Astrocyte of the cerebellum (primary cell): ENCODE results near the gene ABCE1.

Experiments used
- DNase-seq: peaks from one replicate; pipeline ENCODE4 v3.0.0-alpha.2; 2011; ENCODE audit warnings: low read depth
- H3K4me3 ChIP-seq: 2 replicates; pipeline ENCODE4 v1.5.1; 2011; ENCODE audit warnings: mild to moderate bottlenecking, low read depth, low read length, moderate library complexity
- in situ Hi-C: cut with HindIII; loops from 2 replicates; pipeline ENCODE4 v1.10.0; 2017; ENCODE audit warnings: low sequenced_read_pairs
- TF ChIP-seq, protein P1 (sequence below): IDR thresholded peaks from 2 replicates; pipeline ENCODE4 v1.5.1; 2012; ENCODE audit warnings: low read length, low read depth, moderate library complexity, mild to moderate bottlenecking; ENCODE audit errors: missing control alignments

The ABCE1 gene

GRCh38 chr4:145097821-145098674 is at the start of gene ABCE1, which contains the start of gene ANAPC10:
ABCE1 (plus strand) TSS chr4:145098311; CDS start chr4:145104413, 6,102 bp downstream.
ANAPC10 (minus strand) TSS chr4:145098196; CDS start chr4:145096099, 2,097 bp downstream.
- TF ChIP-seq, protein P1, sequence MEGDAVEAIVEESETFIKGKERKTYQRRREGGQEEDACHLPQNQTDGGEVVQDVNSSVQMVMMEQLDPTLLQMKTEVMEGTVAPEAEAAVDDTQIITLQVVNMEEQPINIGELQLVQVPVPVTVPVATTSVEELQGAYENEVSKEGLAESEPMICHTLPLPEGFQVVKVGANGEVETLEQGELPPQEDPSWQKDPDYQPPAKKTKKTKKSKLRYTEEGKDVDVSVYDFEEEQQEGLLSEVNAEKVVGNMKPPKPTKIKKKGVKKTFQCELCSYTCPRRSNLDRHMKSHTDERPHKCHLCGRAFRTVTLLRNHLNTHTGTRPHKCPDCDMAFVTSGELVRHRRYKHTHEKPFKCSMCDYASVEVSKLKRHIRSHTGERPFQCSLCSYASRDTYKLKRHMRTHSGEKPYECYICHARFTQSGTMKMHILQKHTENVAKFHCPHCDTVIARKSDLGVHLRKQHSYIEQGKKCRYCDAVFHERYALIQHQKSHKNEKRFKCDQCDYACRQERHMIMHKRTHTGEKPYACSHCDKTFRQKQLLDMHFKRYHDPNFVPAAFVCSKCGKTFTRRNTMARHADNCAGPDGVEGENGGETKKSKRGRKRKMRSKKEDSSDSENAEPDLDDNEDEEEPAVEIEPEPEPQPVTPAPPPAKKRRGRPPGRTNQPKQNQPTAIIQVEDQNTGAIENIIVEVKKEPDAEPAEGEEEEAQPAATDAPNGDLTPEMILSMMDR: peak; percentile 54

DNA sequence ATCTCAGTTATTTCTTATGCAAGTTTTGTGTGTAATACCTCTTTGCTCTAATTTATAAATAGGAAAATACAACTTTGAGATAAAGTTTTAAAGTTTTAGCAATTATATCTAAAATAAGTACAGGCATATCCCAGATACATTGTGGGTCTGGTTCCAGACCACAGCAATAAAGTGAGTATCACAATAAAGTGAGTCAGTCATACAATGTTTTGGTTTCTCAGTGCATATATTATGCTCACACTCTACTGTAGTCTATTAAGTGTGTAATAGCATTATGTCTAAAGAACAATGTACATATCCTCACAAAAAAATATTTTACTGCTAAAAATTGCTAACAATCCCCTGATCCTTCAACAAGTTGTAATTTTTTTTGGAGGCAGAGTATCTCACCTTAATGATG is 49.3 kb upstream of the ABCE1 start:
- no peak for DNase-seq
- in situ Hi-C loops: no loop called here
- TF ChIP-seq, protein P1: no peak
- no peak overlapping the region for H3K4me3 ChIP-seq

More at GRCh38 chr4:145097821-145098674, at the start of gene ABCE1, which contains the start of gene ANAPC10:
- DNase-seq: peak; percentile 98
- H3K4me3 ChIP-seq: peak within 1 kb of the TSS; percentile 83
- in situ Hi-C loops: loop anchor here (25.0 kb wide), 1 partner anchor 911 kb away; no protein-coding TSS in a partner anchor

DNA sequence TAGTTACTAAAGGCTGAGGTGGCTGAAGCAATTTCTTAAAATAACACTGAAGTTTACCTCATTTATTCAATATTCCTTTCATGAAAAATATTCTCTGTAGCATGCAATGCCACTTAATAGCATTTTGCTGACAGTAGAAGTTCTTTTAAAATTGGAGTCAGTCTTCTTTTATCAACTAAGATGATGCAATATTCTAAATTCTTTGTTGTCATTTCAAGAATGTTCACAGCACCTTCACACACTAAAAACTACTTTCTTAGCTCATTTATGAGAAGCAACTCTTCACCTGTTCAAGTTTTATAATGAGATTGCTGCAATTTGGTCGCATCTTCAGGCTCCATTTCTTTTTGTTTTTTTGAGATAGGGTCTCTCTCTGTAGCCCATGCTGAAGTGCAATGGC is 48.9 kb upstream of the ABCE1 start:
- in situ Hi-C loops: no loop called here
- TF ChIP-seq, protein P1: no peak
- no peak overlapping the region for H3K4me3 ChIP-seq
- no peak for DNase-seq

DNA sequence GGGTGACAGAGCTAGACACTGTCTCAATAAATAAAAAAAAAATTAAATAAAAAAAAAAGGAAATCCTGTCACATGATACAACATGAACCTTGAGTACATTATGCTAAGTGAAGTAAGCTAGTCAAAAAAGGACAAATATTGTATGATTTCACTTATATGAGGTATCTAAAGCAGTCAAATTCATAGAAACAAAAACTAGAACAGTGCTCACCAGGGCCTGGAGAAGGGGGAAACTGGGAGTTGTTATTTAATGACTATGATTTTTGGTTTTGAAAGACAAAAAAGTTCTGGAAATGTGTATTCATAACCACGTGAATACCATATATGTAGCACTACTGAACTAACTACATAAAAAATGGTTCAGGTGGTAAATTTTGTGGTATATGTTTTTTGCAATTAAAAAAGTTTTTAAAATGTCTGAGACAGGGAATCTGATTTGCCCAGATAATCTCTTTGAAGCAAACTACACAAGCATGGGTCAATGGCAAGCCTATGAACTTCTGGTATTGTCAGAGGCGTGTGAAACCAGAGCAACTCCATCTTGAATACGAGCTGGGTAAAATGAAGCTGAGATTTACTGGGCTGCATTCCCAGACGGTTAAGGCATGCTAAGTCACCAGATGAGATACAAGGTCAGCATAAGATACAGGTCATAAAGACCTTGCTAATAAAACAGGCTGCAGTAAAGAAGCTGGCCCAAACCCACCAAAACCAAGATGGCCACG is 42.4 kb upstream of the ABCE1 start:
- no peak for DNase-seq
- in situ Hi-C loops: no loop called here
- no peak overlapping the region for H3K4me3 ChIP-seq
- TF ChIP-seq, protein P1: no peak

DNA sequence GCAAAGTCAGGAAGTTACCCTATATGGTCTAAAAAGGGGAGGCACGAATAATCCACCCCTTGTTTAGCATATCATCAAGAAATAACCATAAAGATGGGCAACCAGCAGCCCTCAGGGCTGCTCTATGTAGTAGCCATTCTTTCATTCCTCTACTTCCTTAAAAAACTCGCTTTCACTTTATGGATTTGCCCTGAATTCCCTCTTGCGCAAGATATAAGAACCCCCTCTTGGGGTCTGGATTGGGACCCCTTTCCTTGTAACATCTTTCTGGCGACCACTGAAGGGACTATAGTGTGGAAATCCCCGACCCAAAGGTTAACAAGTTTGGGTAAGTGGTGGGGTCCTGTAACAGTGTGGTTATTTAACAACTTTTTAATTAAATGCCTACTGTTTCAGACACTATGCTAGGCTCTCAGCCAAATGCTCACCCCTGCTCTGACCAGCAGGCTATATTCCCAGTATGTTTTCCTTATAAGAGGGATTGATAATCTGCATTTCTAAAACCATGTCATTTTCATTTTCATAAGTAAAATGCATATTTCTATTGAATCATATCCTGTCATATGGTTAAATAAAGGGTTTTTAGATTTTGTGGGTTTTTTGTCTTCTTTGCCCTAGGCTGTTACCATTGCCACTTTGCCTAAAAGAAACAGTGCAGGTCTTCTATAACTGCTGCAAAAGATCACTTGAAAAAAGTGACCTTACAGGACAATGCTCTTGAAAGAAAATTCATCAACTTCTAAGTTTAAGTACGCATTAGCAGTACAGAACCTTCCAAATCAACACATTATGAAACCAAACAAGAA is 41.6 kb upstream of the ABCE1 start:
- in situ Hi-C loops: no loop called here
- H3K4me3 ChIP-seq: no peak overlapping the region
- no peak for DNase-seq
- TF ChIP-seq, protein P1: no peak

DNA sequence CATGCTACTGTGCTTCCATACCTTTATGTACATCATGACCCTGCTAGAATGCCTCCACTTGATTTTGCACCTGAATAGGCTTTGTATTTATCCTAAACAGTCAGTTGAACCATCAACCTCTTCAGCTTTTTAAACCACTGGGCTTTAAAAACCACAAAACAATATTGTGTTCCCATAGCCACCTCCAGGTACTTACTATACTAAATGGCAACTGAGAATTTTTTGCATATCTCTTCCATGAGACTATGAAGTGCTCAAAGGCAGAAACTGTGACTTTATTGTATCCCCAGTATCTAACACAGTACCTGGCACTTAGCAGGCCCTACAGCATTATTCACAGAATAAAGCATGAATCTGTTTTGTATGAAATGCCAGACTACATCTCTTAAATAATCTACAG is 39.9 kb upstream of the ABCE1 start:
- TF ChIP-seq, protein P1: no peak
- in situ Hi-C loops: no loop called here
- DNase-seq: no peak
- no peak overlapping the region for H3K4me3 ChIP-seq
